ENCODE results near the gene MFSD1.

MFSD1 gene

DNA sequence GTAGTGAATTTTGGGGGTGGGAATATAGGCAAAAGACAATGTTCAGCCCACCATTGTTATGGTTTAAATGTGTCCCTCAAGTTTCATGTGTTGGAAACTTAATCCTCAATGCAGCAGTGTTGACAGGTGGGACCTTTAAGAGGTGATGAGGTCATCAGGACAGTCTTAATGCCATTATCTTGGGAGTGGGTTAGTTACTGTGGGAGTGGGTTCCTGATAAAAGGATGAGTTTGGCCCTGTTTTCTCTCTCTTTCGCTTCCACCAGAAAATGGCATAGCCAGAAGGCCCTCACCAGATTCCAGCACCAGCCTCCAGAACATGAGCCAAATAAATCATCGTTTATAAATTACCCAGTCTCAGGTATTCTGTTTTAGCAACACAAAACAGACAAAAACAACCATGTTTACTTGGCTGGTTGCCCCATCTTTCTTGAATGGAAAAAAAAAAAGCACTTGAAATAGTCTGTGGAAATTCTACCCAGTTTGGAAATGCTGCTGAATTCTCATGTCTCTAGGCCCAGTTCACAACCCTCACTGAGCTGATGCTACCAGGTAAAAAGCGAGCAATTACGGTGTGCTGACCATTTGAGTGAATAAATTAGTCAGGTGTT is 31.0 kb upstream of the MFSD1 start:
- Histone ChIP-seq H3K4me1 (ENCODE audit: insufficient read depth, low read length, poor library complexity, severe bottlenecking) (no peaks in the 10 kb centered on the region), H4K20me1 (ENCODE audit: insufficient read depth, low read length, poor library complexity, severe bottlenecking) (no peaks in the 10 kb centered on the region), H3K36me3 (ENCODE audit: insufficient read depth, low read length) (no peaks in the 10 kb centered on the region), H2AFZ (ENCODE audit: low read length) (no peak overlapping the region), H3K9ac (ENCODE audit: low read depth, low read length, poor library complexity, severe bottlenecking) (no peak overlapping the region), H3K4me2 (ENCODE audit: low read depth, low read length, poor library complexity, severe bottlenecking) (no peak overlapping the region), H3K79me2 (ENCODE audit: insufficient read depth, low read length) (no peaks in the 10 kb centered on the region), H3K9me3 (ENCODE audit: insufficient read depth, low read depth, low read length) (no peaks in the 10 kb centered on the region), H3F3A (ENCODE audit: low read depth) (no peaks in the 10 kb centered on the region), H3K27me3 (ENCODE audit: insufficient read depth, low read length, poor library complexity, severe bottlenecking) (no peaks in the 10 kb centered on the region), H3K4me3 (ENCODE audit: low read length, poor library complexity, severe bottlenecking) (no peak overlapping the region), H3K9me2 (replicated peaks; ENCODE audit: low read depth, low read length) (no peaks in the 10 kb centered on the region)
- no peak for TF ChIP-seq EZH2phosphoT487 (IDR thresholded peaks at IDR 0.05; ENCODE audit: borderline replicate concordance)
- TF ChIP-seq, protein P1, sequence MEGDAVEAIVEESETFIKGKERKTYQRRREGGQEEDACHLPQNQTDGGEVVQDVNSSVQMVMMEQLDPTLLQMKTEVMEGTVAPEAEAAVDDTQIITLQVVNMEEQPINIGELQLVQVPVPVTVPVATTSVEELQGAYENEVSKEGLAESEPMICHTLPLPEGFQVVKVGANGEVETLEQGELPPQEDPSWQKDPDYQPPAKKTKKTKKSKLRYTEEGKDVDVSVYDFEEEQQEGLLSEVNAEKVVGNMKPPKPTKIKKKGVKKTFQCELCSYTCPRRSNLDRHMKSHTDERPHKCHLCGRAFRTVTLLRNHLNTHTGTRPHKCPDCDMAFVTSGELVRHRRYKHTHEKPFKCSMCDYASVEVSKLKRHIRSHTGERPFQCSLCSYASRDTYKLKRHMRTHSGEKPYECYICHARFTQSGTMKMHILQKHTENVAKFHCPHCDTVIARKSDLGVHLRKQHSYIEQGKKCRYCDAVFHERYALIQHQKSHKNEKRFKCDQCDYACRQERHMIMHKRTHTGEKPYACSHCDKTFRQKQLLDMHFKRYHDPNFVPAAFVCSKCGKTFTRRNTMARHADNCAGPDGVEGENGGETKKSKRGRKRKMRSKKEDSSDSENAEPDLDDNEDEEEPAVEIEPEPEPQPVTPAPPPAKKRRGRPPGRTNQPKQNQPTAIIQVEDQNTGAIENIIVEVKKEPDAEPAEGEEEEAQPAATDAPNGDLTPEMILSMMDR (conservative IDR thresholded peaks at IDR 0.05; ENCODE audit: low read length), result no peak

DNA sequence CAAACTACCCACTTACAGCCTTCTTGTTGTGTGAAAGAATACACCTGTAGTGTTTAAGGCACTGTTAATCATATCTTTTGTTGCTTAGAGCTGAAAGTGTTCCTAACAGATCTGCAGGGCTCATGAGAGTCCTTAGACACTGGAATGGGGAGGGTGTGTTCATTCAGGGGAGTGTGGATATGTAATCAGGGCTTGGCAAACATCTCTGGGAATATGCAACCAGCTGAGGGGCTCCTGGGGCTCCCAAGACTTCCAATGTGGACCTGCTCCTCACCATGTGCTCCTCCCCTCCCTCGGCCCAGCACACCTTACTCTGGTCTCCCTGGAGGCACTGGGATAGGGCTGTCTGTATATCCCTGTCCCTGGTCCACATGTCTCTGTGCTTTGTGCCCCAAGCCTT is 30.3 kb upstream of the MFSD1 start:
- Histone ChIP-seq H3K4me3 (ENCODE audit: low read length, poor library complexity, severe bottlenecking) (no peak overlapping the region), H3K27me3 (ENCODE audit: insufficient read depth, low read length, poor library complexity, severe bottlenecking) (no peaks in the 10 kb centered on the region), H3K9me2 (replicated peaks; ENCODE audit: low read depth, low read length) (no peaks in the 10 kb centered on the region), H4K20me1 (ENCODE audit: insufficient read depth, low read length, poor library complexity, severe bottlenecking) (no peaks in the 10 kb centered on the region), H3K4me1 (ENCODE audit: insufficient read depth, low read length, poor library complexity, severe bottlenecking) (no peaks in the 10 kb centered on the region), H3K36me3 (ENCODE audit: insufficient read depth, low read length) (no peaks in the 10 kb centered on the region), H3K79me2 (ENCODE audit: insufficient read depth, low read length) (no peaks in the 10 kb centered on the region), H3K4me2 (ENCODE audit: low read depth, low read length, poor library complexity, severe bottlenecking) (no peak overlapping the region), H3K9me3 (ENCODE audit: insufficient read depth, low read depth, low read length) (no peaks in the 10 kb centered on the region), H2AFZ (ENCODE audit: low read length) (no peak overlapping the region), H3K9ac (ENCODE audit: low read depth, low read length, poor library complexity, severe bottlenecking) (no peak overlapping the region), H3F3A (ENCODE audit: low read depth) (no peaks in the 10 kb centered on the region)
- TF ChIP-seq, protein P1 (conservative IDR thresholded peaks at IDR 0.05; ENCODE audit: low read length), result no peak
- TF ChIP-seq EZH2phosphoT487 (IDR thresholded peaks at IDR 0.05; ENCODE audit: borderline replicate concordance), result no peak

DNA sequence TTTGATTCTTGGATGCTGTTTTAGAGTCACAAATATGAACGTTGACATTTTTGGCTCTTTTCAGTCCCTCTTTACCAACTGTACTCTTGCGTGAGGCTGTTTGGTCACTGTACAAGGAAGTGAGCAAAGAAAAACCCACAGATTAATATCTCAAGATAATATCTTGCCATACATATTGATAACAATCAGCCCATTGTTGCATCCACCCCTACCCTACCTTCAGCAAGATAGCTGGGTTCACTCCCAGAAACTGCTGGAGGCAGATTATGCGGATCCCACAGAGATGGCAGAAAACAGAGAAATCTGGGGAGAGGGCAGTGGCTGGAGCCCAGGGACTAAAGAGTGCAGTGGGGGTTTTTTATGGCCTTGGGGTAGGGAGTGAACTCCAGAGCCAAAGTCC is 29.9 kb upstream of the MFSD1 start:
- H3K9me2 ChIP-seq (replicated peaks; ENCODE audit: low read depth, low read length), result no peaks in the 10 kb centered on the region
- no peaks in the 10 kb centered on the region for H3K4me1 ChIP-seq (ENCODE audit: insufficient read depth, low read length, poor library complexity, severe bottlenecking)
- no peak overlapping the region for H2AFZ ChIP-seq (ENCODE audit: low read length)
- H3K4me3 ChIP-seq (ENCODE audit: low read length, poor library complexity, severe bottlenecking), result no peak overlapping the region
- H3K36me3 ChIP-seq (ENCODE audit: insufficient read depth, low read length), result no peaks in the 10 kb centered on the region
- TF ChIP-seq, protein P1 (conservative IDR thresholded peaks at IDR 0.05; ENCODE audit: low read length), result no peak
- no peak for TF ChIP-seq EZH2phosphoT487 (IDR thresholded peaks at IDR 0.05; ENCODE audit: borderline replicate concordance)
- H3K9ac ChIP-seq (ENCODE audit: low read depth, low read length, poor library complexity, severe bottlenecking), result no peak overlapping the region
- H3K4me2 ChIP-seq (ENCODE audit: low read depth, low read length, poor library complexity, severe bottlenecking), result no peak overlapping the region
- no peaks in the 10 kb centered on the region for H3K27me3 ChIP-seq (ENCODE audit: insufficient read depth, low read length, poor library complexity, severe bottlenecking)
- H4K20me1 ChIP-seq (ENCODE audit: insufficient read depth, low read length, poor library complexity, severe bottlenecking), result no peaks in the 10 kb centered on the region
- no peaks in the 10 kb centered on the region for H3F3A ChIP-seq (ENCODE audit: low read depth)
- H3K9me3 ChIP-seq (ENCODE audit: insufficient read depth, low read depth, low read length), result no peaks in the 10 kb centered on the region
- H3K79me2 ChIP-seq (ENCODE audit: insufficient read depth, low read length), result no peaks in the 10 kb centered on the region

All from Loucy (cell line).